Brain microvascular endothelial cell (primary cell): ENCODE results near the gene PTTG1.

Source experiments
- DNase-seq: peaks from one replicate; pipeline ENCODE4 v3.0.0-alpha.2; 2020
- H3K27ac ChIP-seq: fragments of 250-450 bp; sonication (Bioruptor Pico); 2 replicates; pipeline ENCODE4 v1.5.1; 2020; ENCODE audit warnings: mild to moderate bottlenecking, moderate library complexity
- H3K27me3 ChIP-seq: fragments of 250-450 bp; sonication (Bioruptor Pico); replicated peaks from 2 replicates; pipeline ENCODE4 v1.5.1; 2020; ENCODE audit warnings: mild to moderate bottlenecking
- H3K36me3 ChIP-seq: fragments of 250-450 bp; sonication (Bioruptor Pico); replicated peaks from 2 replicates; pipeline ENCODE4 v1.5.1; 2020; ENCODE audit warnings: mild to moderate bottlenecking
- H3K4me3 ChIP-seq: 2 replicates; pipeline ENCODE4 v1.5.1; 2011; ENCODE audit warnings: low read depth, mild to moderate bottlenecking, control low read depth, low read length, moderate library complexity
- CTCF ChIP-seq: IDR thresholded peaks from 2 replicates; pipeline ENCODE4 v1.5.1; 2011; ENCODE audit warnings: low read depth, mild to moderate bottlenecking, moderate library complexity, low read length, control low read depth, inconsistent platforms; ENCODE audit errors: missing control alignments
- in situ Hi-C: cut with HindIII; loops from 2 replicates; pipeline ENCODE4 v1.10.0; 2017; ENCODE audit warnings: low sequenced_read_pairs, low pct_ligation_motif_present

PTTG1 gene

GRCh38 chr5:160418561-160419457 lies 2.8 kb upstream of the PTTG1 start, which contains the start of gene SLU7:
Gene SLU7 (minus strand): TSS chr5:160419081. CDS start chr5:160415294, 3,787 bp downstream.
- no peaks in the 10 kb centered on the region for H3K27me3 ChIP-seq
- H3K27ac ChIP-seq, result peak within 1 kb of the TSS; percentile 95
- no peak for TF ChIP-seq CTCF
- in situ Hi-C loops, result no loop called here
- peak; percentile 96 for DNase-seq
- peaks cover 3% of the 10 kb centered on the region for H3K36me3 ChIP-seq
- H3K4me3 ChIP-seq, result peak within 1 kb of the TSS; percentile 92

GRCh38 chr5:160419458-160420330 lies 2.0 kb upstream of the PTTG1 start:
- H3K36me3 ChIP-seq, result no peaks in the 10 kb centered on the region
- no peaks in the 10 kb centered on the region for H3K27me3 ChIP-seq
- no peak for TF ChIP-seq CTCF
- peak overlapping the region; percentile 95 for H3K27ac ChIP-seq
- H3K4me3 ChIP-seq, result peak overlapping the region; percentile 92
- in situ Hi-C loops, result no loop called here
- DNase-seq, result no peak

GRCh38 chr5:160420331-160420610 lies 1.4 kb upstream of the PTTG1 start:
- Histone ChIP-seq H3K27me3 (no peaks in the 10 kb centered on the region), H3K4me3 (no peak overlapping the region), H3K36me3 (peaks cover 2% of the 10 kb centered on the region), H3K27ac (no peak overlapping the region)
- DNase-seq, result no peak
- in situ Hi-C loops, result no loop called here
- no peak for TF ChIP-seq CTCF

- no peak for DNase-seq
These were observed 1.4 kb downstream of the PTTG1 start for GRCh38 chr5:160423099-160423498.

GRCh38 chr5:160427607-160428006 lies 6.0 kb downstream of the PTTG1 start:
- H3K27me3 ChIP-seq, result no peaks in the 10 kb centered on the region
- in situ Hi-C loops, result no loop called here
- H3K4me3 ChIP-seq, result no peak overlapping the region
- peaks cover 13% of the 10 kb centered on the region for H3K36me3 ChIP-seq
- DNase-seq, result no peak
- no peak overlapping the region for H3K27ac ChIP-seq
- TF ChIP-seq CTCF, result no peak

More at GRCh38 chr5:160423099-160423498, 1.4 kb downstream of the PTTG1 start:
- no peaks in the 10 kb centered on the region for H3K27me3 ChIP-seq
- peaks cover 7% of the 10 kb centered on the region for H3K36me3 ChIP-seq
- in situ Hi-C loops, result no loop called here
- TF ChIP-seq CTCF, result no peak
- H3K4me3 ChIP-seq, result peak overlapping the region; percentile 74
- no peak overlapping the region for H3K27ac ChIP-seq
